ENCODE data around the gene LBP.
"Not testable (repeated sequence)": the region's sequence is repeated elsewhere in the genome, so short reads cannot be mapped to it uniquely, and the experiment has no call there.

The LBP gene

DNA sequence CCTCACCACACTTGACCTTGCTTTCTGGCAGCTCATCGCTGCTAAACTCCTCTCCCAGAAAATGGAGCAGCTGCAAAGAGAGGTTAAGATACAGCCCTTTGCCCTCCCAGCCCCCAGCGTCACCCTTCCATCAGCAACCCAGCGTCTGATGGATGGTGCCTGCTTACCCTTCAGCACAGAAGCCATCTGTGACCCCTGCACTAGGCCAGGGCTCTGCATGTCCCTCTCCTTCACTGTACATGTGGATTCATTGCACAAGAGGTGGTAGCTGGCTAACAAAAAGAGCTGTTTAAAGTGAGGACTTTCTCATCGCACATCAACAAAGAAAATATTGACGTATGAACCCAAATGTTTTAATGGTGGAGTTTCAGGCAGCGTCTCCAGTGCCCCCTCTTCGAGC, 12.3 kb downstream of the LBP start:
- Histone ChIP-seq H3K9me3 (ENCODE audit: control insufficient read depth in 1 of 2, low read length in 2 of 2) (no peaks in the 10 kb centered on the region), H3K4me1 (ENCODE audit: control insufficient read depth in 1 of 2, insufficient read depth in 2 of 2, low read length in 2 of 2) (no peaks in the 10 kb centered on the region), H3K4me3 (ENCODE audit: low read depth in 1 of 2, low read length in 2 of 2) (no peak overlapping the region), H3K27ac (ENCODE audit: low read depth, low read length) (no peak overlapping the region), H3K27me3 (ENCODE audit: control insufficient read depth in 1 of 2, insufficient read depth in 2 of 2, low read length in 2 of 2) (no peaks in the 10 kb centered on the region), H3K36me3 (ENCODE audit: control insufficient read depth in 1 of 2, insufficient read depth in 2 of 2, low read length in 2 of 2) (no peaks in the 10 kb centered on the region), H3K9ac (ENCODE audit: low read depth in 1 of 2, low read length in 2 of 2) (no peak overlapping the region)

DNA sequence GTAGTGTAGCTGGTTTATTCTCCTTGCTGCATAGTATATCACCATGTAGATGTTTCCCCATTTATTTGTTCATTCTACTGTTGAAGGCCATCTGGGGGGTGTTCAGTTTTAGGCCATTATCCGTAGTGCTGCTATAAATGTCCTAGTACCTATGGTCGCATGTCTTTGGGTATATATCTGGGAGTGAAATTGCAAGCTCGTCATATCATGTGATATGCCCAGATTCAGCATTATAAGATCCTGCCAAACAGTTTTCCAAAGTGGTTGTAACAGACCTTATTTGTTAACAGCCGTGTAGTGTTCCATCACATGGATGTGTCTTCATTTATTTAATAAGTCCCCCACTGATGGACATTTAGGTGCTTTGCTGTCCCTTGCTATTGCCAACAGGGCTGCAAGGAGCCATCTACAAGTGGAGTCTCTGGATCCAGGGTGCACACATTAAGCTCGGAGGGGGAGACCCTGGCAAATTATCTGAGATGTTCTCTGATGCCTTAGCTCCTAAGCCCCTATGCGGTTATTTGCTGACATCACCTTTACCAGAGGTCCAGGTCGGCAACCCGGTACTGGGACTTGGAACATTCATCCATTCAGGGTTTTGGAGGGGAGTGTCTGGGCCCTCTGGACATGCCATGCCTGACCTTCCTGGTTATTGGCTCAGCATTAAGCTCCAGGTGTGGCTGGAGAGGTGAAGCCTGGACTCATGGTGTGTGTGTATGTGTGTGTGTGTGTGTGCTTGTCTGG, 16.9 kb downstream of the LBP start:
- no peak overlapping the region for H3K27ac ChIP-seq (ENCODE audit: low read depth, low read length)
- no peaks in the 10 kb centered on the region for H3K36me3 ChIP-seq (ENCODE audit: control insufficient read depth in 1 of 2, insufficient read depth in 2 of 2, low read length in 2 of 2)
- H3K4me1 ChIP-seq (ENCODE audit: control insufficient read depth in 1 of 2, insufficient read depth in 2 of 2, low read length in 2 of 2): no peaks in the 10 kb centered on the region
- no peak overlapping the region for H3K4me3 ChIP-seq (ENCODE audit: low read depth in 1 of 2, low read length in 2 of 2)
- H3K9me3 ChIP-seq (ENCODE audit: control insufficient read depth in 1 of 2, low read length in 2 of 2): no peaks in the 10 kb centered on the region
- H3K9ac ChIP-seq (ENCODE audit: low read depth in 1 of 2, low read length in 2 of 2): no peak overlapping the region
- no peaks in the 10 kb centered on the region for H3K27me3 ChIP-seq (ENCODE audit: control insufficient read depth in 1 of 2, insufficient read depth in 2 of 2, low read length in 2 of 2)

DNA sequence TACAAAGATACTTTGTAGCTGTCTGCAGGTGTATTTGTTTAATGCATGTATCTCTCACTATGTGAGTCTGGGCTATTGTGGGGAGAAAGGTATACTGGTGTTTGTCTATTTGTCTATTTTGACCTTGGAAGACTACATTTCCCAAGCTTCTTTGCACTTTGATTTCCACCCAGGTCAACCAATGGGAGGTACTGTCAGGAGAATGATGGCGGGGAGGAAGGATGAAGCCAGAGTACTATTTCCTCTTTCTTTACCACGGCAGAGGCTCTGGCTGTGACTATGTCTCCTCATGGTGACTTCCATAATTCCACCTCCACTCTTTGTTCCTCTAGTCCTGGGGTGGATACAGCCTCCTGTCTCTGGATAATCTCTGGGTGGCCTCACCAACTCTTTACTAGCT, 23.1 kb downstream of the LBP start:
- Histone ChIP-seq H3K36me3 (ENCODE audit: control insufficient read depth in 1 of 2, insufficient read depth in 2 of 2, low read length in 2 of 2) (no peaks in the 10 kb centered on the region), H3K4me1 (ENCODE audit: control insufficient read depth in 1 of 2, insufficient read depth in 2 of 2, low read length in 2 of 2) (peaks cover 7 to 9% of the 10 kb centered on the region in 2 donors), H3K27ac (ENCODE audit: low read depth, low read length) (no peak overlapping the region), H3K9ac (ENCODE audit: low read depth in 1 of 2, low read length in 2 of 2) (no peak overlapping the region), H3K27me3 (ENCODE audit: control insufficient read depth in 1 of 2, insufficient read depth in 2 of 2, low read length in 2 of 2) (no peaks in the 10 kb centered on the region), H3K9me3 (ENCODE audit: control insufficient read depth in 1 of 2, low read length in 2 of 2) (no peaks in the 10 kb centered on the region), H3K4me3 (ENCODE audit: low read depth in 1 of 2, low read length in 2 of 2) (no peak overlapping the region)

DNA sequence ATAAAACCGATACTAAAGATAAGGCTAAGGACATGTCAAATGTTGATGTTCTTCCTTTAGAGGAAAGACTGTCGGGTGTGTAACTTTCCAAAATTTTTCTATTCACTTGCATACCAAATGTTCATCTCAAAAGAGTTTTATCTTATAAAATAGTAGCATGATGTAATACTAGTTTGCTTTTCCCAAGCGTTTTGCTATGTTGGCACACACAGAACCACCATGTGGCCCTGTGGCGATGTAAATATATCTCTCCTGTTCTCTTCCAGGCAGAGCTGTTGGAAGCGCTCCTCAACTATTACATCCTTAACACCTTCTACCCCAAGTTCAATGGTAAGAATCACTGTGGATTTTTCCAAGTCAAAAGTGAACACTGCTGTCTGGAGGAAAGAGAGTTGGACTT, 26.5 kb downstream of the LBP start:
- no peak overlapping the region for H3K4me3 ChIP-seq (ENCODE audit: low read depth in 1 of 2, low read length in 2 of 2)
- H3K27ac ChIP-seq (ENCODE audit: low read depth, low read length): no peak overlapping the region
- H3K36me3 ChIP-seq (ENCODE audit: control insufficient read depth in 1 of 2, insufficient read depth in 2 of 2, low read length in 2 of 2): no peaks in the 10 kb centered on the region
- no peaks in the 10 kb centered on the region for H3K27me3 ChIP-seq (ENCODE audit: control insufficient read depth in 1 of 2, insufficient read depth in 2 of 2, low read length in 2 of 2)
- H3K4me1 ChIP-seq (ENCODE audit: control insufficient read depth in 1 of 2, insufficient read depth in 2 of 2, low read length in 2 of 2): peaks cover 9 to 10% of the 10 kb centered on the region in 2 donors
- H3K9ac ChIP-seq (ENCODE audit: low read depth in 1 of 2, low read length in 2 of 2): no peak overlapping the region
- no peaks in the 10 kb centered on the region for H3K9me3 ChIP-seq (ENCODE audit: control insufficient read depth in 1 of 2, low read length in 2 of 2)

DNA sequence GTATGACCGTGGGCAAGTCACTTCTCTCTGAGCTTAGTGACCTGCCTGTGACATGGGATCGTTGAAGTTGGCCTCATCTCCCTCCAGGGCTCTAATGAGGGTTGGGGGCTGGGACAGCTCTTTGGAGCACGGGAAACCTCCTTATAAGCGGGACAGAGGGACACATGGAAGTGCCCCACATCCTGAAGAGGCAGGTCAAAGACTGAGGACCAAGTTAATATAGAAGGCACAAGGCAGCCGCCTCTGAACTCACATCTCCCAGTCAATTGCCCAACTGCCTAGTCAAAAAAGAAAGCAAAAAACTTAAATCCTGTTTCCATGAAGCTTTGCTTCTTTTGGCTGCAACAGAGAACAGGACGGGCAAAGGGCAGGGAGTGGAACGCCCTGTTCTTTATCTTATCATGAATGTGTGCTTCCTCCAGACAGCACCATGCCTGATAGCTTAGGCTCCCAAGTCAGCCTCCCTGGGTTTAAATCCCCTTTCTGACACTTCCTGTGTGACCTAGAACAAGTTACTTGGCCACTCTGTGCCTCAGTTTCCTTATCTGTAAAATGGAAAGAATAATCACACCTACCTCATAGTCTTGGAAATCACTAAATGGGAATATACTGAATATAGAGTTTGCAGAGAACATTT, 27.1 kb downstream of the LBP start:
- peak overlapping the region in 1 of 2 donors; percentile 40 for H3K4me3 ChIP-seq (ENCODE audit: low read depth in 1 of 2, low read length in 2 of 2)
- H3K9me3 ChIP-seq (ENCODE audit: control insufficient read depth in 1 of 2, low read length in 2 of 2): no peaks in the 10 kb centered on the region
- peaks cover 9 to 10% of the 10 kb centered on the region in 2 donors for H3K4me1 ChIP-seq (ENCODE audit: control insufficient read depth in 1 of 2, insufficient read depth in 2 of 2, low read length in 2 of 2)
- no peak overlapping the region for H3K9ac ChIP-seq (ENCODE audit: low read depth in 1 of 2, low read length in 2 of 2)
- H3K27ac ChIP-seq (ENCODE audit: low read depth, low read length): no peak overlapping the region
- no peaks in the 10 kb centered on the region for H3K36me3 ChIP-seq (ENCODE audit: control insufficient read depth in 1 of 2, insufficient read depth in 2 of 2, low read length in 2 of 2)
- no peaks in the 10 kb centered on the region for H3K27me3 ChIP-seq (ENCODE audit: control insufficient read depth in 1 of 2, insufficient read depth in 2 of 2, low read length in 2 of 2)

DNA sequence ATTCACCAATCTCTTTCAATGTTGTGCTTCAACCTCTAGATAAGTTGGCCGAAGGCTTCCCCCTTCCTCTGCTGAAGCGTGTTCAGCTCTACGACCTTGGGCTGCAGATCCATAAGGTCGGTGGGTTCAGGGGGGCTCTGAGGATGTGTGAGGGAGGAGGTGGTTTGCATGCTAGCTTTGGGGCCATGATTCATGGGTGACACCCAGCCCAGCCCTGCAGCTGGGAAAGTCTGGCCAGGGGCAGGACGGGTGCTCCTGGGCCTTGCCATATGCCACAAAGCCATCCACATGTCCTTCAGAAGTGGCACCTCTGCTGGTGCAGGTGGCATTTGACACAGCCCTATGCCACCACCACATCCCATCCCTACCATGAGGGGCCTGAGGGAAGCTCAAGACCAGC, 27.6 kb downstream of the LBP start:
- Histone ChIP-seq H3K36me3 (ENCODE audit: control insufficient read depth in 1 of 2, insufficient read depth in 2 of 2, low read length in 2 of 2) (no peaks in the 10 kb centered on the region), H3K4me1 (ENCODE audit: control insufficient read depth in 1 of 2, insufficient read depth in 2 of 2, low read length in 2 of 2) (peaks cover 9 to 10% of the 10 kb centered on the region in 2 donors), H3K27ac (ENCODE audit: low read depth, low read length) (no peak overlapping the region), H3K27me3 (ENCODE audit: control insufficient read depth in 1 of 2, insufficient read depth in 2 of 2, low read length in 2 of 2) (no peaks in the 10 kb centered on the region), H3K4me3 (ENCODE audit: low read depth in 1 of 2, low read length in 2 of 2) (peak overlapping the region in 1 of 2 donors; percentile 40), H3K9ac (ENCODE audit: low read depth in 1 of 2, low read length in 2 of 2) (no peak overlapping the region), H3K9me3 (ENCODE audit: control insufficient read depth in 1 of 2, low read length in 2 of 2) (no peaks in the 10 kb centered on the region)

DNA sequence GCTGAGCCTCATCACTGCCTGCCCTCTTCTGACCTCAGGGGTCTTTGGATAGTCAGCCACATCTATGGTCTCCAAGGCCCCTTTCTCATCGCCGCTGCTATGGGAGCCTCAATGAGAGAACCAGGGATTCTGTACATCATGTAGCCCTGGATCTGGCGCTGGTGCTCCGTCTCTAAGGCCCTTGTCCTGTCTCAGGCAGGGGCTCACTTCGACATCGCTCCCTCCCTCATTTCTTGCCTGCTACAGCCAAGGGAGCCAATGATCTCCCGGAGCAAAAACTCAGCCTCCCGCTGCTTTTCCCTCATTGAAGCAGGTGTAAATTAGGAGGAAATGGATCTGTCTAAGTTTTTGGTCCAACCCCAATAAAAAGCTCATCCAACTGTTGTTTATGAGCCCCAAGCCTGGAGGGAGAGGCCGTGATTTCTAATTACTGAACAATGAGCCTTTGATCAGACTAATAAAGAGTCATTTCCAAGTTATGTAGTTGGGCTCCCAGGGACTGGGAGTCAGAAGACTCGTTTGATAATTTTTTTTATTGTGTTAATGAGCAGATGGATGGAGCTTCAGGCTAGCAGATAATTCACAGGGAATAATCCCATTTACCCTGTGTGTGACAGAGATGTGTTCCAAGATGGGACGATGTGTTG, 30.9 kb downstream of the LBP start:
- H3K27me3 ChIP-seq (ENCODE audit: control insufficient read depth in 1 of 2, insufficient read depth in 2 of 2, low read length in 2 of 2): no peaks in the 10 kb centered on the region
- H3K9me3 ChIP-seq (ENCODE audit: control insufficient read depth in 1 of 2, low read length in 2 of 2): no peaks in the 10 kb centered on the region
- H3K4me1 ChIP-seq (ENCODE audit: control insufficient read depth in 1 of 2, insufficient read depth in 2 of 2, low read length in 2 of 2): peaks cover 9 to 10% of the 10 kb centered on the region in 2 donors
- no peaks in the 10 kb centered on the region for H3K36me3 ChIP-seq (ENCODE audit: control insufficient read depth in 1 of 2, insufficient read depth in 2 of 2, low read length in 2 of 2)
- no peak overlapping the region for H3K27ac ChIP-seq (ENCODE audit: low read depth, low read length)
- no peak overlapping the region for H3K4me3 ChIP-seq (ENCODE audit: low read depth in 1 of 2, low read length in 2 of 2)
- H3K9ac ChIP-seq (ENCODE audit: low read depth in 1 of 2, low read length in 2 of 2): no peak overlapping the region

DNA sequence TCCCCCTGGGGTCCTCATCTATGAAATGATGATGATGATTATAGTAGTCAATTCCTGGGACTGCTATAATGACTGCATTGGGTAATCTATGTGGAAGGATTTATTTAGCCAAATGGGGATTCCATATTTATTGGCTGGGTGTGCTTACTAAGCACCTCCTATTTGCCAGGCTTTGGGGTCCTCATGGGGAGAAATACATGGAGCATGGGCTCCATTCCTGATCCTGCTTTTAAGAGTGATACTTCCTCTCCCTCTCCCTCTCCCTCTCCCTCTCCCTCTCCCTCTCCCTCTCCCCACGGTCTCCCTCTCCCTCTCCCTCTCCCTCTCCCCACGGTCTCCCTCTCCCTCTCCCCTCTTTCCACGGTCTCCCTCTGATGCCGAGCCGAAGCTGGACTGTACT, 31.6 kb downstream of the LBP start:
- H3K9me3 ChIP-seq (ENCODE audit: control insufficient read depth in 1 of 2, low read length in 2 of 2); H3K27me3 ChIP-seq (ENCODE audit: control insufficient read depth in 1 of 2, insufficient read depth in 2 of 2, low read length in 2 of 2); H3K36me3 ChIP-seq (ENCODE audit: control insufficient read depth in 1 of 2, insufficient read depth in 2 of 2, low read length in 2 of 2); H3K27ac ChIP-seq (ENCODE audit: low read depth, low read length); H3K9ac ChIP-seq (ENCODE audit: low read depth in 1 of 2, low read length in 2 of 2); H3K4me3 ChIP-seq (ENCODE audit: low read depth in 1 of 2, low read length in 2 of 2): not testable (repeated sequence)
- peaks cover 9 to 10% of the 10 kb centered on the region in 2 donors for H3K4me1 ChIP-seq (ENCODE audit: control insufficient read depth in 1 of 2, insufficient read depth in 2 of 2, low read length in 2 of 2)

DNA sequence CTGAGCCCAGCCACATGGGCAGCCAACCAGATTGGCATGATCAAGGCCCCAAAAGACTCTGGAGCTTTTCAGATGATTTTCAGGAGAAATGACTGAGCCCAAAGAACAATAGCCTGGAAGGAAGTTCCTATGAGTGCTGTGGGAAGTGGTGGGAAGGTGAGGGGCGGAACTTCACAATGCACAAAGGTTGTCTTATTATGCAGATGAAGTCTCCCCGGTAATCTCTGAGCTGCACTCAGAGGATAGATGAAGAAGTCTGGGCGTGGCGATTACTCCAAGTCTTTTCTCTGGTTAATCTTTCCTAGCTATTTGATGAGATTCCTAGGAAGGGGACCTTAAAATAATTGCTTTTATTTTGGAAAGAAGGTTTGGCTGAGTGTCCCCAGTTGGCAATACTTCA, 36.9 kb downstream of the LBP start:
- no peaks in the 10 kb centered on the region for H3K36me3 ChIP-seq (ENCODE audit: control insufficient read depth in 1 of 2, insufficient read depth in 2 of 2, low read length in 2 of 2)
- H3K4me3 ChIP-seq (ENCODE audit: low read depth in 1 of 2, low read length in 2 of 2): no peak overlapping the region
- no peaks in the 10 kb centered on the region for H3K9me3 ChIP-seq (ENCODE audit: control insufficient read depth in 1 of 2, low read length in 2 of 2)
- H3K27ac ChIP-seq (ENCODE audit: low read depth, low read length): no peak overlapping the region
- no peaks in the 10 kb centered on the region for H3K27me3 ChIP-seq (ENCODE audit: control insufficient read depth in 1 of 2, insufficient read depth in 2 of 2, low read length in 2 of 2)
- H3K9ac ChIP-seq (ENCODE audit: low read depth in 1 of 2, low read length in 2 of 2): no peak overlapping the region
- no peaks in the 10 kb centered on the region for H3K4me1 ChIP-seq (ENCODE audit: control insufficient read depth in 1 of 2, insufficient read depth in 2 of 2, low read length in 2 of 2)

DNA sequence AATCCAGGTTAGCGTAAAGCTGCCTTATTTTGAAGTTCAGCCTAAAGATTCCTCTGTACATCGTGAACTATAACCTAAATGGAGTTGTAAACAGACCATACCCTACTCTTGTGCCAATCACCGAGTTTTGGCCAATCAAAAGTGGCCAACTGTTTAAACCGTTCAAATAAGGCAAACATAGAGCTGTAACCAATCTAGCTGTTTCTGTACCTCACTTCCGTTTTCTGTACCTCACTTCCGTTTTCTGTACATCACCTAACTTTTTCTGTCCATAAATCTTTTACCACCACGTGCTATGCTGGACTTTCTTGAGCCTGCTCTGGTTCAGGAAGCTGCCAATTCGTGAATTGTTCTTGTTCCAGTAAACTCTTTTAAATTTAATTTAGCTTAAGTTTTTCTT, 39.7 kb downstream of the LBP start:
- Histone ChIP-seq H3K27me3 (ENCODE audit: control insufficient read depth in 1 of 2, insufficient read depth in 2 of 2, low read length in 2 of 2) (no peaks in the 10 kb centered on the region), H3K4me1 (ENCODE audit: control insufficient read depth in 1 of 2, insufficient read depth in 2 of 2, low read length in 2 of 2) (no peaks in the 10 kb centered on the region), H3K4me3 (ENCODE audit: low read depth in 1 of 2, low read length in 2 of 2) (no peak overlapping the region), H3K9me3 (ENCODE audit: control insufficient read depth in 1 of 2, low read length in 2 of 2) (no peaks in the 10 kb centered on the region), H3K36me3 (ENCODE audit: control insufficient read depth in 1 of 2, insufficient read depth in 2 of 2, low read length in 2 of 2) (no peaks in the 10 kb centered on the region), H3K27ac (ENCODE audit: low read depth, low read length) (no peak overlapping the region), H3K9ac (ENCODE audit: low read depth in 1 of 2, low read length in 2 of 2) (no peak overlapping the region)
